Small intestine (tissue), 7 donors: ENCODE measurements around the gene ENO2. TPM values are rescaled to one million over a fixed set of nuclear protein-coding genes. Genes with fewer than 3 reads are reported as not detected.

Experiments used
- DNase-seq, 2 donors: peaks; one replicate each; pipeline versions ENCODE4 v3.0.0 to v3.0.0-alpha.2; 2013
- FAIRE-seq: peaks from 2 replicates; lab custom pipeline; 2012; peaks lifted over from hg19 to GRCh38; lab: Jason Lieb, UNC
- H3K27ac ChIP-seq, 3 donors: one replicate each; pipeline ENCODE4 v1.5.1; 2013; ENCODE audit warnings: low read length in 2 of 3, mild to moderate bottlenecking in 2 of 3, control low read depth in 1 of 3, inconsistent platforms in 1 of 3, low read depth in 1 of 3, moderate library complexity in 1 of 3
- H3K27me3 ChIP-seq, 3 donors: one replicate each; pipeline ENCODE4 v1.6.1; 2013; ENCODE audit warnings: low read length in 3 of 3, inconsistent platforms in 1 of 3; ENCODE audit not compliant: control insufficient read depth in 3 of 3, insufficient read depth in 3 of 3
- H3K36me3 ChIP-seq, 3 donors: one replicate each; pipeline ENCODE4 v1.6.1; 2013; ENCODE audit warnings: low read length in 3 of 3, inconsistent platforms in 1 of 3, low read depth in 1 of 3, mild to moderate bottlenecking in 1 of 3, moderate library complexity in 1 of 3; ENCODE audit not compliant: control insufficient read depth in 3 of 3, insufficient read depth in 2 of 3
- H3K4me1 ChIP-seq, 3 donors: one replicate each; pipeline ENCODE4 v1.6.1; 2013; ENCODE audit warnings: low read length in 2 of 3, inconsistent platforms in 1 of 3, low read depth in 1 of 3, mild to moderate bottlenecking in 1 of 3, moderate library complexity in 1 of 3; ENCODE audit not compliant: control insufficient read depth in 3 of 3, insufficient read depth in 2 of 3
- H3K4me3 ChIP-seq, 3 donors: one replicate each; pipeline ENCODE4 v1.5.1; 2013; ENCODE audit warnings: low read length in 3 of 3, control low read depth in 1 of 3, inconsistent platforms in 1 of 3, low read depth in 1 of 3, mild to moderate bottlenecking in 1 of 3, moderate library complexity in 1 of 3
- H3K9me3 ChIP-seq, 2 donors: one replicate each; pipeline ENCODE4 v1.6.1; 2013; ENCODE audit warnings: low read depth in 1 of 2, low read length in 1 of 2; ENCODE audit not compliant: control insufficient read depth in 2 of 2, insufficient read depth in 1 of 2
- WGBS, 3 donors: extraction: QIAGEN DNeasy Blood & Tissue Kit; methylation state at CpG; one replicate each; pipeline ENCODE4 v1.1.7; 2013; 5-methylcytosine and 5-hydroxymethylcytosine counted together
- polyA plus RNA-seq, 4 donors: library from polyadenylated mRNA; stranded (reverse) in 3 of 4; unstranded in 1 of 4; fragments of 200-250 nt in 3 of 4; fragments of 120-200 nt in 1 of 4; gene quantifications; one replicate each; pipeline versions ENCODE4 v1.2.1 to v1.2.3, GENCODE V29; 2013
- donor health status: healthy with polysubstance abuse.
- donor health status: control.
- donor health status: control.
- donor health status: Bipolar disorder and iron deficiency.
- donor health status: healthy.

ENO2 gene
- polyA plus RNA-seq, 4 donors: 0.67 to 19.1 (median 3.1) TPM

- H3K36me3 ChIP-seq: peaks cover 0 to 7% (median 0%) of the 10 kb centered on the region in 3 donors
- DNase-seq (no peak), FAIRE-seq (no peak)
- peak overlapping the region in 1 of 3 donors; percentile 39 for H3K27ac ChIP-seq
- no peaks in the 10 kb centered on the region for H3K9me3 ChIP-seq
- WGBS, 3 donors: 13 to 20% (median 17%) methylated on average over 25 to 29 of the region's 29 CpGs
- H3K4me3 ChIP-seq: peak overlapping the region; percentile 23 to 58 (median 55)
- peaks cover 0 to 13% (median 5%) of the 10 kb centered on the region in 3 donors for H3K4me1 ChIP-seq
- H3K27me3 ChIP-seq: peaks cover 0 to 35% (median 0%) of the 10 kb centered on the region in 3 donors
These were observed 788 bp downstream of the ENO2 start for GRCh38 chr12:6914947-6915788.

GRCh38 chr12:6915789-6916285 is 1.5 kb downstream of the ENO2 start:
- peaks cover 0 to 35% (median 0%) of the 10 kb centered on the region in 3 donors for H3K27me3 ChIP-seq
- H3K27ac ChIP-seq: no peak overlapping the region
- FAIRE-seq (no peak), DNase-seq (no peak)
- H3K4me3 ChIP-seq: no peak overlapping the region
- whole genome bisulfite sequencing, 3 donors: 62 to 80% (median 80%) methylated on average over 14 of the region's 14 CpGs
- peaks cover 0 to 7% (median 0%) of the 10 kb centered on the region in 3 donors for H3K36me3 ChIP-seq
- no peaks in the 10 kb centered on the region for H3K9me3 ChIP-seq
- peaks cover 0 to 13% (median 5%) of the 10 kb centered on the region in 3 donors for H3K4me1 ChIP-seq

- FAIRE-seq (no peak), DNase-seq (no peak)
- no peak overlapping the region for H3K4me3 ChIP-seq
- no peaks in the 10 kb centered on the region for H3K9me3 ChIP-seq
- peaks cover 0 to 13% (median 5%) of the 10 kb centered on the region in 3 donors for H3K4me1 ChIP-seq
- H3K36me3 ChIP-seq: peaks cover 0 to 7% (median 0%) of the 10 kb centered on the region in 3 donors
- H3K27ac ChIP-seq: no peak overlapping the region
- peaks cover 0 to 35% (median 0%) of the 10 kb centered on the region in 3 donors for H3K27me3 ChIP-seq
- WGBS, 3 donors: 93 to 95% (median 94%) methylated on average over 11 of the region's 11 CpGs
These were observed 2.2 kb downstream of the ENO2 start for GRCh38 chr12:6916426-6917200.

GRCh38 chr12:6917491-6918231 is 3.3 kb downstream of the ENO2 start:
- DNase-seq (no peak), FAIRE-seq (no peak)
- Histone ChIP-seq H3K36me3 (peaks cover 0 to 10% (median 0%) of the 10 kb centered on the region in 3 donors), H3K9me3 (no peaks in the 10 kb centered on the region), H3K4me1 (peaks cover 0 to 13% (median 5%) of the 10 kb centered on the region in 3 donors), H3K27me3 (peaks cover 0 to 27% (median 0%) of the 10 kb centered on the region in 3 donors), H3K27ac (no peak overlapping the region), H3K4me3 (no peak overlapping the region)
- 83 to 85% (median 84%) methylated on average over 14 of the region's 14 CpGs for WGBS, 3 donors

GRCh38 chr12:6919588-6919987 is 5.2 kb downstream of the ENO2 start:
- Histone ChIP-seq H3K27me3 (peaks cover 0 to 11% (median 0%) of the 10 kb centered on the region in 3 donors), H3K4me1 (peaks cover 0 to 9% (median 5%) of the 10 kb centered on the region in 3 donors), H3K4me3 (no peak overlapping the region), H3K9me3 (no peaks in the 10 kb centered on the region), H3K27ac (no peak overlapping the region), H3K36me3 (peaks cover 0 to 10% (median 0%) of the 10 kb centered on the region in 3 donors)
- 61 to 81% (median 75%) methylated on average over 7 of the region's 7 CpGs for WGBS, 3 donors
- DNase-seq (no peak), FAIRE-seq (no peak)

GRCh38 chr12:6921539-6921938 is 7.2 kb downstream of the ENO2 start:
- DNase-seq: no peak
- Histone ChIP-seq H3K4me3 (no peak overlapping the region), H3K27ac (no peak overlapping the region), H3K9me3 (no peaks in the 10 kb centered on the region), H3K27me3 (no peaks in the 10 kb centered on the region), H3K36me3 (peaks cover 0 to 6% (median 0%) of the 10 kb centered on the region in 3 donors), H3K4me1 (peaks cover 3 to 18% (median 7%) of the 10 kb centered on the region in 3 donors)
- 83 to 89% (median 88%) methylated on average over 7 of the region's 7 CpGs for WGBS, 3 donors
- no peak for FAIRE-seq

GRCh38 chr12:6921996-6922946 is 7.9 kb downstream of the ENO2 start:
- no peaks in the 10 kb centered on the region for H3K27me3 ChIP-seq
- no peak for FAIRE-seq
- no peak overlapping the region for H3K4me3 ChIP-seq
- 81 to 88% (median 86%) methylated on average over 9 of the region's 9 CpGs for WGBS, 3 donors
- no peaks in the 10 kb centered on the region for H3K9me3 ChIP-seq
- peak overlapping the region in 1 of 3 donors; percentile 8 for H3K27ac ChIP-seq
- H3K4me1 ChIP-seq: peaks cover 3 to 24% (median 7%) of the 10 kb centered on the region in 3 donors
- peaks cover 0 to 3% (median 0%) of the 10 kb centered on the region in 3 donors for H3K36me3 ChIP-seq
- no peak for DNase-seq
